BJ (cell line): Measurements from ENCODE around the gene C19orf47. TPM values are rescaled to one million over a fixed set of nuclear protein-coding genes. Genes with fewer than 3 reads are reported as not detected.

Source experiments
- CTCF ChIA-PET: fragments of 350-600 bp; formaldehyde crosslinking; extraction: SDS; loops from one replicate; lab custom pipeline; 2021; ENCODE audit warnings: antibody characterized with exemption, inconsistent platforms; lab: Yijun Ruan, JAX
- POLR2A ChIA-PET: fragments of 300-600 bp; sonication (Branson Sonifier 250); formaldehyde crosslinking; extraction: SDS; loops from one replicate; lab custom pipeline; 2021; ENCODE audit warnings: antibody characterized with exemption; lab: Charles Lee
- DNase-seq: peaks from one replicate; pipeline ENCODE4 v3.0.0-alpha.2; 2011; ENCODE audit warnings: low read depth
- H3K27me3 ChIP-seq: 2 replicates; pipeline ENCODE4 v1.6.0; 2011; ENCODE audit warnings: low read length; ENCODE audit not compliant: control insufficient read depth, insufficient read depth
- H3K36me3 ChIP-seq: 2 replicates; pipeline ENCODE4 v1.5.1; 2011; ENCODE audit warnings: low read length; ENCODE audit not compliant: control insufficient read depth, insufficient read depth
- H3K4me3 ChIP-seq: 2 replicates; pipeline ENCODE4 v1.5.1; 2011; ENCODE audit warnings: low read depth, mild to moderate bottlenecking, control low read depth, low read length
- CTCF ChIP-seq: IDR thresholded peaks from 2 replicates; pipeline ENCODE4 v1.5.1; 2011; ENCODE audit warnings: low read depth, mild to moderate bottlenecking, control low read depth, inconsistent platforms, low read length, moderate library complexity; ENCODE audit not compliant: insufficient read depth
- polyA plus RNA-seq: library from polyadenylated mRNA; depleted of rRNA; stranded (reverse); fragments of >200 nt; gene quantifications from 2 replicates; pipeline ENCODE4 v1.2.3, GENCODE V29; 2011

The C19orf47 gene
- polyA plus RNA-seq, 1 experiment, result 25.2 TPM

GRCh38 chr19:40282209-40282580, 66.0 kb downstream of the C19orf47 start:
- no peak for DNase-seq
- ChIA-PET POLR2A (interaction anchor here (0.5 to 0.6 kb wide), 2 partner anchors 107 to 944 kb away, joined by 4 read pairs; no protein-coding TSS in a partner anchor), CTCF (interaction anchor here (0.6 to 2.2 kb wide), 3 partner anchors 23 to 321 kb away, joined by 3 to 6 read pairs (median 3); no protein-coding TSS in a partner anchor)
- H3K27me3 ChIP-seq, result no peaks in the 10 kb centered on the region
- H3K36me3 ChIP-seq, result 0 out of 2 replicates have a peak, but pooled peaks cover 2% of the 10 kb centered on the region
- TF ChIP-seq CTCF, result no peak
- H3K4me3 ChIP-seq, result no peak overlapping the region

GRCh38 chr19:40281381-40282208, 66.6 kb downstream of the C19orf47 start:
- TF ChIP-seq CTCF, result no peak
- H3K4me3 ChIP-seq, result no peak overlapping the region
- H3K27me3 ChIP-seq, result no peaks in the 10 kb centered on the region
- 0 out of 2 replicates have a peak, but pooled peaks cover 2% of the 10 kb centered on the region for H3K36me3 ChIP-seq
- ChIA-PET CTCF (interaction anchor here (0.6 to 1.2 kb wide), 2 partner anchors 152 to 322 kb away, joined by 3 read pairs; no protein-coding TSS in a partner anchor), POLR2A (interaction anchor here (0.5 kb wide), 1 partner anchor 106 kb away, joined by 4 read pairs; no protein-coding TSS in a partner anchor)
- no peak for DNase-seq

- CTCF ChIA-PET, result no interaction called here
- Histone ChIP-seq H3K4me3 (no peak overlapping the region), H3K36me3 (0 out of 2 replicates have a peak, but pooled peaks cover 2% of the 10 kb centered on the region), H3K27me3 (no peaks in the 10 kb centered on the region)
- no peak for TF ChIP-seq CTCF
- POLR2A ChIA-PET, result no interaction called here
- DNase-seq, result no peak
These were observed 67.5 kb downstream of the C19orf47 start for GRCh38 chr19:40280608-40281221.

GRCh38 chr19:40279761-40280607, 68.2 kb downstream of the C19orf47 start:
- no peaks in the 10 kb centered on the region for H3K27me3 ChIP-seq
- TF ChIP-seq CTCF, result no peak
- DNase-seq, result no peak
- no peak overlapping the region for H3K4me3 ChIP-seq
- CTCF ChIA-PET, result interaction anchor here (0.9 to 1.7 kb wide), 3 partner anchors 13 to 354 kb away, joined by 3 to 5 read pairs (median 4); no protein-coding TSS in a partner anchor
- 0 out of 2 replicates have a peak, but pooled peaks cover 2% of the 10 kb centered on the region for H3K36me3 ChIP-seq
- POLR2A ChIA-PET, result no interaction called here
